H1 (cell line): Measurements from ENCODE around the gene PSMB9.

Experiments
- CTCF ChIP-seq, 3 experiments: IDR thresholded peaks; 1 replicate in 2 of 3; 2 replicates in 1 of 3; pipeline versions ENCODE4 v1.5.1 to v1.6.1; 2011; ENCODE audit warnings: low read length in 3 of 3, mild to moderate bottlenecking in 3 of 3, inconsistent platforms in 2 of 3, low read depth in 1 of 3, moderate library complexity in 1 of 3; ENCODE audit not compliant: insufficient read depth in 1 of 3; ENCODE audit errors: control extremely low read depth in 1 of 3
- EP300 ChIP-seq, 2 experiments: IDR thresholded peaks; 1 replicate in 1 of 2; 2 replicates in 1 of 2; pipeline ENCODE4 v1.6.1; 2011 to 2012; ENCODE audit warnings: low read depth in 2 of 2, low read length in 2 of 2, mild to moderate bottlenecking in 2 of 2, borderline replicate concordance in 1 of 2, inconsistent platforms in 1 of 2, moderate library complexity in 1 of 2
- JUND ChIP-seq: IDR thresholded peaks from 2 replicates; pipeline ENCODE4 v1.6.1; 2011; ENCODE audit warnings: mild to moderate bottlenecking, improper control_type of control experiment, low read length
- MAX ChIP-seq: IDR thresholded peaks from 2 replicates; pipeline ENCODE4 v1.6.1; 2012; ENCODE audit warnings: inconsistent platforms
- POLR2A ChIP-seq, 2 experiments: IDR thresholded peaks; 1 replicate in 1 of 2; 2 replicates in 1 of 2; pipeline ENCODE4 v1.6.1; 2011; ENCODE audit warnings: low read depth in 2 of 2, low read length in 2 of 2, mild to moderate bottlenecking in 2 of 2; ENCODE audit errors: control extremely low read depth in 1 of 2
- POLR2AphosphoS5 ChIP-seq: IDR thresholded peaks from 2 replicates; pipeline ENCODE4 v1.6.1; 2011; ENCODE audit warnings: low read depth, low read length
- RBBP5 ChIP-seq: IDR thresholded peaks from 2 replicates; pipeline ENCODE4 v1.7.1; 2012; ENCODE audit warnings: low read depth, mild to moderate bottlenecking, inconsistent platforms, low read length, moderate library complexity, borderline replicate concordance
- RFX5 ChIP-seq: IDR thresholded peaks from 2 replicates; pipeline ENCODE4 v1.6.1; 2011; ENCODE audit warnings: low read depth, low read length, improper control_type of control experiment, borderline replicate concordance
- RNF2 ChIP-seq: fragments of 200-900, 300-1000 bp; sonication (generic); IDR thresholded peaks from 2 replicates; pipeline ENCODE4 v1.7.1; 2016; ENCODE audit warnings: borderline replicate concordance, low read depth, mild to moderate bottlenecking, antibody characterized with exemption, low read length; ENCODE audit not compliant: poor library complexity, severe bottlenecking; ENCODE audit errors: missing control alignments
- SAP30 ChIP-seq: fragments of 300-600 bp; sonication (generic); IDR thresholded peaks from 2 replicates; pipeline ENCODE4 v1.7.1; 2012; ENCODE audit warnings: low read length, moderate library complexity, mild to moderate bottlenecking, inconsistent platforms; ENCODE audit not compliant: insufficient read depth, insufficient replicate concordance
- SP1 ChIP-seq: IDR thresholded peaks from 2 replicates; pipeline ENCODE4 v1.6.1; 2011; ENCODE audit warnings: low read depth, low read length
- SUZ12 ChIP-seq: fragments of 200-600 bp; sonication (generic); IDR thresholded peaks from 2 replicates; pipeline ENCODE4 v1.6.1; 2012; ENCODE audit warnings: mild to moderate bottlenecking, inconsistent platforms, low read length, moderate library complexity, mixed read lengths

GRCh38 chr6:32867554-32868256, 13.7 kb downstream of the PSMB9 start:
- no peak for TF ChIP-seq RBBP5
- no peak for TF ChIP-seq POLR2A (IDR thresholded peaks at IDR 0.05; ENCODE audit: control extremely low read depth in 1 of 2, low read depth in 2 of 2, low read length in 2 of 2)
- TF ChIP-seq SUZ12 = no peak
- TF ChIP-seq SAP30 = no peak
- no peak for TF ChIP-seq JUND
- TF ChIP-seq MAX = no peak
- TF ChIP-seq EP300 (IDR thresholded peaks at IDR 0.05; ENCODE audit: borderline replicate concordance in 1 of 2, low read depth in 2 of 2, low read length in 2 of 2) = no peak
- TF ChIP-seq CTCF (IDR thresholded peaks at IDR 0.05; ENCODE audit: control extremely low read depth in 1 of 3, insufficient read depth in 1 of 3, low read depth in 1 of 3, low read length in 3 of 3) = no peak
- TF ChIP-seq RFX5 = no peak; the same call in 1 of the 2 replicates
- no peak for TF ChIP-seq POLR2AphosphoS5
- no peak for TF ChIP-seq RNF2
- TF ChIP-seq SP1 = no peak
